ENCODE measurements around the gene LPCAT4. TPM values are rescaled to one million over a fixed set of nuclear protein-coding genes. Genes with fewer than 3 reads are reported as not detected.

LPCAT4 gene
- total and polyA plus RNA-seq, 2 of the 8 experiments (the other 6 are each of a cell fraction or from before 2014, with no cell fraction given) = 69.3 to 109 TPM

GRCh38 chr15:34336991-34337556, 29.9 kb downstream of the LPCAT4 start:
- no peak for FAIRE-seq
- Histone ChIP-seq H4K8ac (ENCODE audit: extremely low read depth, insufficient read depth, low read length) (no peak overlapping the region), H4K20me1 (replicated peaks in 1 of 2; ENCODE audit: control insufficient read depth in 1 of 2, insufficient read depth in 2 of 2, low read length in 2 of 2) (no peaks in the 10 kb centered on the region), H3K14ac (ENCODE audit: insufficient read length) (no peak overlapping the region), H4K5ac (ENCODE audit: insufficient read length, low read depth, low read length) (no peak overlapping the region), H2BK120ac (replicated peaks; ENCODE audit: low read depth, low read length) (no peak overlapping the region), H4K91ac (replicated peaks; ENCODE audit: insufficient read length, low read length) (no peak overlapping the region), H3K18ac (ENCODE audit: extremely low read depth, low read length) (peak overlapping the region; percentile 15; the same call in 1 of the 2 replicates), H2AK5ac (ENCODE audit: low read depth, low read length) (no peak overlapping the region), H3K56ac (replicated peaks; ENCODE audit: insufficient read length, low read depth, low read length) (peak overlapping the region; percentile 1), H3K4me1 (replicated peaks in 1 of 4; ENCODE audit: control insufficient read depth in 3 of 4, insufficient read depth in 4 of 4, low read length in 3 of 4) (peaks cover 0 to 4% (median 2%) of the 10 kb centered on the region in 4 experiments; a peak in 4 of 7 replicates), H2BK12ac (ENCODE audit: low read depth, low read length) (no peak overlapping the region), H3K79me1 (ENCODE audit: low read depth, low read length) (peaks cover 4% of the 10 kb centered on the region; the same call in 1 of the 2 replicates), H3K23ac (ENCODE audit: insufficient read length) (no peak overlapping the region), H3K23me2 (ENCODE audit: low read depth, low read length) (peaks cover 8% of the 10 kb centered on the region; the same call in 1 of the 2 replicates), H2AFZ (ENCODE audit: low read length) (0 out of 2 replicates have a peak overlapping the region, but pooled peaks have one; percentile 26), H3K79me2 (ENCODE audit: control insufficient read depth in 1 of 2, insufficient read depth in 2 of 2, low read length in 2 of 2) (peaks cover 0 to 11% of the 10 kb centered on the region in 2 experiments; a peak in 3 of 4 replicates), H3K9me3 (ENCODE audit: insufficient read depth in 2 of 2, low read depth in 1 of 2, low read length in 1 of 2) (no peaks in the 10 kb centered on the region), H3K27me3 (replicated peaks in 1 of 4; ENCODE audit: control insufficient read depth in 3 of 4, extremely low read depth in 1 of 4, insufficient read depth in 3 of 4, low read length in 3 of 4) (no peaks in the 10 kb centered on the region), H3K36me3 (ENCODE audit: control insufficient read depth in 2 of 4, insufficient read depth in 4 of 4, low read length in 3 of 4) (peaks cover 2 to 13% (median 6%) of the 10 kb centered on the region in 4 experiments; a peak in 5 of 8 replicates), H2BK20ac (ENCODE audit: low read length) (no peak overlapping the region), H2BK5ac (ENCODE audit: low read depth, low read length) (no peak overlapping the region; the same call in 1 of the 2 replicates), H3K9ac (replicated peaks in 1 of 4; ENCODE audit: extremely low read depth in 1 of 4, low read depth in 3 of 4, low read length in 3 of 4) (peak overlapping the region in 3 of 4 experiments; percentile 42 to 71 (median 60); a peak in 4 of 7 replicates), H3K27ac (ENCODE audit: low read depth, low read length) (no peak overlapping the region), H3K4ac (replicated peaks; ENCODE audit: insufficient read length, low read depth, low read length) (no peak overlapping the region), H2BK15ac (ENCODE audit: low read length) (no peak overlapping the region), H3K4me2 (ENCODE audit: insufficient read depth in 1 of 2, low read depth in 2 of 2, low read length in 2 of 2) (peak overlapping the region; percentile 72 to 93), H3K4me3 (ENCODE audit: extremely low read depth in 1 of 4, insufficient read depth in 2 of 4, low read depth in 3 of 4, low read length in 4 of 4) (peak overlapping the region; percentile 65 to 86 (median 74))
- ChIA-PET CTCF (ENCODE audit: partially characterized antibody) (interaction anchor here (0.8 to 2.1 kb wide), 4 partner anchors 8 to 22 kb away, joined by 3 to 9 read pairs (median 4); no protein-coding TSS in a partner anchor), POLR2A (ENCODE audit: partially characterized antibody) (interaction anchor here (0.6 to 4.7 kb wide), 6 partner anchors 9 to 29 kb away, joined by 3 to 35 read pairs (median 4); partner anchors contain the start of gene LPCAT4)
- DNase-seq (ENCODE audit: low read depth in 1 of 2, low spot score in 2 of 2) = no peak
- no peak for TF ChIP-seq POLR2AphosphoS5 (IDR thresholded peaks at IDR 0.05; ENCODE audit: low read depth, low read length)
- no peak for TF ChIP-seq EGR1 (IDR thresholded peaks at IDR 0.05; ENCODE audit: borderline replicate concordance, low read depth, low read length)
- no peak for TF ChIP-seq NRF1 (IDR thresholded peaks at IDR 0.05; ENCODE audit: low read depth, low read length)
- peak; percentile 36 for TF ChIP-seq SAP30 (IDR thresholded peaks at IDR 0.05; ENCODE audit: insufficient read depth, insufficient replicate concordance, low read length)
- 8% methylated on average over 23 of the region's 26 CpGs; no CpG with 5 or more reads in 1 of the 2 experiments for WGBS, 2 experiments (ENCODE audit: extremely low coverage in 1 of 2, insufficient coverage in 1 of 2, insufficient read length in 1 of 2, insufficient replicate concordance in 2 of 2, low coverage in 1 of 2, low lambda C conversion rate in 2 of 2, missing lambda C conversion rate in 1 of 2)

Measured in H1 (cell line).